ENCODE data around the gene SYPL1.

GRCh38 chr7:106099539-106099938, 12.6 kb downstream of the SYPL1 start:
- TF ChIP-seq POLR2AphosphoS5 (IDR thresholded peaks at IDR 0.05) (no peak), RAD21 (conservative IDR thresholded peaks at IDR 0.05) (no peak), REST (IDR thresholded peaks at IDR 0.05; ENCODE audit: borderline replicate concordance) (no peak)
- TF ChIP-seq, protein P1, sequence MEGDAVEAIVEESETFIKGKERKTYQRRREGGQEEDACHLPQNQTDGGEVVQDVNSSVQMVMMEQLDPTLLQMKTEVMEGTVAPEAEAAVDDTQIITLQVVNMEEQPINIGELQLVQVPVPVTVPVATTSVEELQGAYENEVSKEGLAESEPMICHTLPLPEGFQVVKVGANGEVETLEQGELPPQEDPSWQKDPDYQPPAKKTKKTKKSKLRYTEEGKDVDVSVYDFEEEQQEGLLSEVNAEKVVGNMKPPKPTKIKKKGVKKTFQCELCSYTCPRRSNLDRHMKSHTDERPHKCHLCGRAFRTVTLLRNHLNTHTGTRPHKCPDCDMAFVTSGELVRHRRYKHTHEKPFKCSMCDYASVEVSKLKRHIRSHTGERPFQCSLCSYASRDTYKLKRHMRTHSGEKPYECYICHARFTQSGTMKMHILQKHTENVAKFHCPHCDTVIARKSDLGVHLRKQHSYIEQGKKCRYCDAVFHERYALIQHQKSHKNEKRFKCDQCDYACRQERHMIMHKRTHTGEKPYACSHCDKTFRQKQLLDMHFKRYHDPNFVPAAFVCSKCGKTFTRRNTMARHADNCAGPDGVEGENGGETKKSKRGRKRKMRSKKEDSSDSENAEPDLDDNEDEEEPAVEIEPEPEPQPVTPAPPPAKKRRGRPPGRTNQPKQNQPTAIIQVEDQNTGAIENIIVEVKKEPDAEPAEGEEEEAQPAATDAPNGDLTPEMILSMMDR (IDR thresholded peaks at IDR 0.05; ENCODE audit: poor library complexity, severe bottlenecking) = no peak
